Activated T-helper 1 cell treated with anti-CD3 and anti-CD28 coated beads, Interleukin-2, amount 50 U/mL, for 16 hours (primary cell): ENCODE results near the gene CORO7.

Source experiments
- DNase-seq, 2 donors: peaks; one replicate each; pipeline ENCODE4 v3.0.0-alpha.2; 2020; ENCODE audit warnings: low read depth in 1 of 2, low spot score in 1 of 2

The CORO7 gene

GRCh38 chr16:4323071-4323844, 93.1 kb downstream of the CORO7 start:
- DNase-seq = no peak

- DNase-seq = no peak
Observed at GRCh38 chr16:4322121-4323052, 94.0 kb downstream of the CORO7 start.

- DNase-seq = no peak
Observed at GRCh38 chr16:4321286-4322120, 94.9 kb downstream of the CORO7 start.

GRCh38 chr16:4320571-4321137, 95.7 kb downstream of the CORO7 start:
- DNase-seq = no peak

- DNase-seq = no peak
Observed at GRCh38 chr16:4319454-4320421, 96.7 kb downstream of the CORO7 start.

DNA sequence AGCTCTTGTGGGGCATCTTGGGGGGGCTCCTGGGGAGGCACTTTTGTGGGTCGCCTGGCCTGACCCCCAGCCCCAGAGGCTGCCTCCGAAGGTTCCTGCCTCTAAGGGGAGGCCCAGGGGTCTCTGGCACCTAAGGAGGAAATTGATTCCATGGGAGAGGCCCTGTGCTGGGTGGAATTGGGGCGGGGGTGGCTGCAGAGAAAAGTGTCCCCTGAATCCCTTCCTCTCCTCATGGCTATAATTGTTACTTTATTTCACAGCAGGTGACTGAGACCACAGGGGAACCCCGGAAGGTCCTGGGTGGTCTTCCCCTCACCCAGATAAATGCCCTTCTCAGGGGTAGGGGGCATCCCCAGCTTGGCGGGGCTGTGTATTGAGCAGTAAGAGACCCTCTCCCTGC, 97.4 kb downstream of the CORO7 start:
- DNase-seq = no peak

- no peak for DNase-seq
Observed at GRCh38 chr16:4318451-4318910, 97.9 kb downstream of the CORO7 start.

DNA sequence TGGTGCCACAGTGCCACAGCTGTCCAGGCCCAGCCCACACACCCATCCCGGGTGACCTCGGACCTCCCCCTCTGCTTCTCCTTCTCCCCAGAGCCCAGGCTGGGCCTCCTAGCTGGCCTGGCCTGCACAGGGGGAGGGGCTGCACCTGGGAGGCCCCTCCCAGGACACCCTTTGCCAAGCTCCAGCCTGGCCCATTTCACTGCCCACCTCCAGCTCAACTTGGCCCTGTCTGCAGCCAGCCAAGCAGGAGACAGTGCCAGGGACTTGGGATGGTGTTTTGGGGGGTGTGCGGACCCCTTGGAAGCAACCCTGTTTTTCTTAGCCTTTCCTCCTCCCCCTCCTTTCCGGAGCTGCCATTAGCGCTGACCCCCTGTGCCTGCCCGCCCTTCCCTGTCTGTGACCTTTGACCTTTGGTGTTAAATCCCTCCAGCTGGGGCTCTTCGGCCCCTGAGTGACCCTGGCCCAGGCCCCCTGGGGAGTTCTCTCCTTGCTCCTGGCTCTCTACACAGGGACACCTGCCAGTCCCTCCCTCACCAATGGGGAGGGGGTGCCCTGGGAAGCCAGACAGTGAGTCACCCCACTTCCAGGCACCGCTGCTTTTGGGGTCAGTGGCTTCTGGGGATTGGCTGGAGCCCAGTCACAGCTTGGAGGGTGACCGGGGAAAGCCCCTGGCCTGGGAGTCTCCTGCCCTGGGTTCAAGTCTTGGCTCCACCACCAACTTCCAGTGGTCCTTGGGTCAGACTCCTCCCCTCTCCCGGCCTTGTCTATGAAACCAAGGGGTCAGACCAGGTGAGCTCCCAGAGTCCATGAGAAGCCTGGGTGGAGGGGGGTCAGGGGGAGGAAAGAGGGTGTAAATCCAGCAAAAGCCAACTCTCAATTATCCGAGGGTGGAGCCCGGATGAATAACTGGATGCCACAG, 98.6 kb downstream of the CORO7 start:
- DNase-seq = no peak

GRCh38 chr16:4316864-4317531, 99.4 kb downstream of the CORO7 start:
- no peak for DNase-seq

DNA sequence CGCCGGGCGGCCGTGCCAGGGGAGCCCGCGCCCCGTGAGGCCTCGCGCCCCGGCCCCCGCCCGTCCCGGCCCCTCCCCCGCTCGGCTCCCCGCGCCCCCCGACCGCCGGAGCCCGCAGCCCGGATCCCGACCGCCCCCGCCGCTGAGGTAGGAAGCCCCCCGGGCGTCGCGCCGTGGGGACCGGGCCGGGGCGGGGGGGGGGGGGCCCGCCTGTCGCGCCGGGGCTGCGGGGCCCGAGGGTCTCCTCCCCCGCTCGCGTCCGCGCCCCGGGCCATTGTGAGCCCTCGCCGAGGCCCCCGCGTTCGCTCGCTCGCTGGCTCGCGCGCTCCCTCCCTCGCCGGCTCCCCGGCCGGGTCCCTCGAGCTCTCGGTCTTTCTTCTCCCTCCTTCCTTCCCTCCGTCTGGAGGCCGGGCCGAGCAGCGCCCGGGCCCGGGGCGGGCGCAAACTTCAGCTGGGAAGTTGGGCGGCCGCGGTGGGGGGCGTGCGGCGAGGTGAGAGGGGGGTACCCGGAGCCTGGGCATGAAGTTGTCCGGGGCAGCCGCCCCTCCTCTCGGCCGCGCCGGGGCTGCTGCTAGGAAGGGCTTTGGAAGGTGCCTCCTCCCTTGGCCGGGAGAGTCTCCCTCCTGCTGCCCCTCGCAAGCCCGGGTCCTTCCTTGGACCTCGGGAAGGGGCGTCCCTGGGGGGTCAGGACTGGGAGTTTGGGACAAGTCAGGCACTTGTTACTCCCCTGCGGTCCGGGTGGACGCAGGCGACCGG, 100.1 kb downstream of the CORO7 start:
- no peak for DNase-seq

DNA sequence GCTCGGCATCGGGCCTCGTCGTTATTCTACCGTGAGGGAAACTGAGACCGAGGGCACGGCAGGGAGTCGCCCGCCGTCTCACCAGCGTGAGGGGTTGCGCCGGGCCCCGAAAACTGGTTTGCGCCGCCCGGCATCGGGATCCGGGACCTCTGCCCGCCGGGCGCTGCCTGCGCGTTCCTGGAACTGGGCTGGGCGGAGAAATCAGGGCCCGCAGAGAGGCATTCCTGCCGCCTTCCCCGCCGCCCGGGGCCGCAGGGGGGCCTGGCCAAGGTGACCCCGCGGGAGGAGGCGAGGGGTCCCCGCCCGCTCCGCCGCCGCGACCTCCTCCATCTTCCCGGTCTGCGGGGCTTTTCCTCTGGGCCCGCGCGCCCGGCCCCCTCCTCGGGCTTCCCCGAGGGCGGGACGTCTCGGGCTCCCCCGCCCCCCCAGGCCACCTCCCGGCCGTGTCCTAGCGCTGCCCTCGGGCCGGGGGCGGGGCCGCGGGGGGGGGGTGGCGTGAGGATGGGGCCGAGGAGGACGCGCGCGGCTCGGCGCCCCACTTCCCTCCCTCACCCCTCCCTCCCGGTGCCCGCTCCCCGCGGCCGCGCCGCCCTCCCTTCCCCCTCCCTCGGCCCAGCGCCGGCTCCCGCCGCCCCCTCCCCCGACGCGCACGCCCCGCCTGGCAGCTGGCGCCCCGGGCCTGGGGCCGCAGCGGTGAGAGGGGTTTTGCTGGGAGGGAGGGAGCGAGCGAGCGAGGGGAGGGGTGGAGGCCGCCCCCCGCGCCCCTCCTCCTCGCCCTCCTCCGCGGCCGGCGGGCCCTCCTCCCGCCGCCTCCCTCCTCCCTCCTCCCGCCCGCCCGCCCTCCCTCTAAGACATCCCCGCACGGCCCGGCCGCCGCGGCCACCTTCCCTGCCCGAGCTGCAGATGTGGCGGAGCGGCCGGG, 100.9 kb downstream of the CORO7 start, which contains the start of gene GLIS2:
Gene GLIS2 (plus strand): TSS at position 882 of the 922 bp plus-strand sequence. CDS start 16,214 bp downstream, outside the sequence.
- DNase-seq = peak in 1 of 2 donors; percentile 24

- DNase-seq = no peak
Observed at GRCh38 chr16:4314532-4315185, 101.7 kb downstream of the CORO7 start.

DNA sequence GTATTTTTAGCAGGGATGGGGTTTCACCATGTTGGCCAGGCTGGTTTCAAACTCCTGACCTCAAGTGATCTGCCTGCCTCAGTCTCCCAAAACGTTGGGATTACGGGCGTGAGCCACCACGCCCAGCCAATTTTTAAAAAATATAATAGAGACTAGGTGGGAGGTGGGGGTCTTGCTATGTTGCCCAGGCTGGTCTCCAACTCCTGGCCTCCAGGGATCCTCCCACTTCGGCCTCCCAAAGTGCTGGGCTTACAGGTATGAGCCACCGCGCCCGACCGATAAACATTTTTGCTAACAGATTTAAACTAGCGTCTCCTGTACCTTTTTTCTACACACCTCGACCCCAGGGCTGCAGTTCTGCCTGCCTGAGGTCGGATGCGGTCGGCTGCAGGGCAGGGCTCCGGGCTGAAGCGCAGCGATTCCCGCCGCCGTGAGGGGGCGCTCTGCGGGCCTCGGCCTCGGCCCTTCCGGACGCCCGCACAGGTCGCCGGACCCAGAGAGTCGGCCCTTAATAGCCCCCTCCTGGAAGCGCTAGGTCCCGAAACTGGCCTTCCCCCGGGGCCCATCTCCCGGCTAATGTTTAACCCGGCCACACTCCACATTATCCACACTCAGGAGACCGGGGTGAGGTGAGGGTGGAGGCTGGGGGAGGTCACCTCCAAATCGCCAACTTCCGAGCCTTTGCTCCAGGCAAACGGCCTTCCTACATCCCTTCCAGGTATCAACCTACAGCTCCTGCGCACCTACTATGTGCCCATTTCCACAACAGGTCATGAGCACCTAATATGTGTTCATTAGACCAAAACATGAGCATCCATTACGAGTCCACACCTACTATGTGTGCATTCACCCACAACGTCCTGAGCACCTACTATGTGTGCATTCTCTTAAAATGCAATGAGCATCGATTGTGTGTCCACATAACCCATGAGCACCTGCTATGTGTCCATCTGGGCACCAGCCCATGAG, 102.5 kb downstream of the CORO7 start:
- DNase-seq = no peak

DNA sequence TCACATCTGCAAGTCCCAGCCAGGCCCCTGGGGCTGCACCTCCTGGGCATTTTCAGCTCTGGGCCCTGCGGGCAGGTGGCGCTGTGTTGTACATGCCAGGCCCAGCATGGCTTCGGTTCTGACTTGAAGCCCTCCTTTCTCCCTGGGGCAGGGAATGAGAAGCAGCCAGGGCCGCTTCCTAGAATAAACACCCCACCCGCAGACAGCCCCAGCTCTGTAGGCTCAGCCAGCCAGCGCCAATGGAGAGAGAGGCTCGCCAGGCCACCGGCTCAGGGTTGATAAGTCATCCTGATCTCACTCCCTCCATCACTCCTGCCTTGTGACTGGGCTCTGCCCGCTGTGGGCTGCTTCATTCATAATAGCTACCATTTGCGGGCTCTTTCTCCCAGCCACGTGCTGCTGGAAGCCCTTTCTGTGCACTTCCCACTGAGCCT, 106.5 kb downstream of the CORO7 start:
- DNase-seq = no peak
